Esophagus muscularis mucosa (tissue), 4 donors: Measurements from ENCODE around the gene OR13A1. TPM values are rescaled to one million over a fixed set of nuclear protein-coding genes. Genes with fewer than 3 reads are reported as not detected.

Experiments used
- DNase-seq: peaks from one replicate; pipeline ENCODE4 v3.0.0-alpha.2; 2017; ENCODE audit errors: extremely low spot score
- H3K27ac ChIP-seq, 4 donors: fragments of 200-600 bp; sonication (generic); replicated peaks in 1 of 4; 1 replicate in 3 of 4; 2 replicates in 1 of 4; pipeline ENCODE4 v1.5.1; 2016 to 2019; ENCODE audit warnings: mild to moderate bottlenecking in 1 of 4
- H3K27me3 ChIP-seq, 4 donors: fragments of 200-600 bp; sonication (generic); one replicate each; pipeline versions ENCODE4 v1.5.1 to v1.6.0; 2016 to 2019
- H3K36me3 ChIP-seq, 4 donors: fragments of 200-600 bp; sonication (generic); one replicate each; pipeline ENCODE4 v1.5.1; 2016 to 2019
- H3K4me1 ChIP-seq, 4 donors: fragments of 200-600 bp; sonication (generic); one replicate each; pipeline ENCODE4 v1.5.1; 2016 to 2019
- H3K4me3 ChIP-seq, 4 donors: fragments of 200-600 bp; sonication (generic); 1 replicate in 2 of 4; 2 replicates in 2 of 4; pipeline ENCODE4 v1.5.1; 2016 to 2019; ENCODE audit warnings: mild to moderate bottlenecking in 4 of 4, moderate library complexity in 1 of 4
- H3K9me3 ChIP-seq, 4 donors: fragments of 200-600 bp; sonication (generic); 1 replicate in 3 of 4; 2 replicates in 1 of 4; pipeline ENCODE4 v1.5.1; 2016 to 2019
- CTCF ChIP-seq, 3 experiments: fragments of 200-600 bp in 2 of 3; fragments of 450-650 bp in 1 of 3; sonication (generic) in 2 of 3; IDR thresholded peaks; one replicate each; pipeline ENCODE4 v1.5.1; 2017 to 2019; ENCODE audit warnings: antibody characterized with exemption in 3 of 3, mild to moderate bottlenecking in 2 of 3, moderate library complexity in 1 of 3
- EP300 ChIP-seq: sonication (generic); formaldehyde crosslinking; IDR thresholded peaks from one replicate; pipeline ENCODE4 v1.6.1; 2017; ENCODE audit warnings: antibody characterized with exemption
- POLR2A ChIP-seq: fragments of 450-650 bp; IDR thresholded peaks from one replicate; pipeline ENCODE4 v1.6.1; 2017; ENCODE audit warnings: antibody characterized with exemption, moderate library complexity, mild to moderate bottlenecking, low read depth
- POLR2AphosphoS5 ChIP-seq, 2 donors: sonication (generic); formaldehyde crosslinking; IDR thresholded peaks; one replicate each; pipeline ENCODE4 v1.6.1; 2017; ENCODE audit warnings: antibody characterized with exemption in 2 of 2
- WGBS: methylation state at CpG from one replicate; pipeline ENCODE4 v1.1.5; 2018; 5-methylcytosine and 5-hydroxymethylcytosine counted together
- intact Hi-C: fragments of 100-400 bp; cut with DNase I; formaldehyde crosslinking; loops from one replicate; pipeline ENCODE4 v1.15.1; 2023
- total RNA-seq, 4 donors: library from RNA; depleted of rRNA; stranded (reverse); fragments of >200 nt; gene quantifications; one replicate each; pipeline versions ENCODE4 v1.1.0 to v1.2.1, GENCODE V29; 2016

Gene OR13A1
- total RNA-seq, 4 donors from 2014 or later = not detected

- H3K27ac ChIP-seq = no peak overlapping the region
- H3K4me3 ChIP-seq = no peak overlapping the region
- DNase-seq = no peak
- H3K27me3 ChIP-seq = no peaks in the 10 kb centered on the region
- H3K9me3 ChIP-seq = no peaks in the 10 kb centered on the region
- TF ChIP-seq POLR2A (no peak), CTCF (IDR thresholded peaks at IDR 0.05) (no peak), EP300 (no peak), POLR2AphosphoS5 (IDR thresholded peaks at IDR 0.05) (no peak)
- intact Hi-C loops = no loop called here
- peaks cover 0 to 5% (median 2%) of the 10 kb centered on the region in 4 donors for H3K4me1 ChIP-seq
- no peaks in the 10 kb centered on the region for H3K36me3 ChIP-seq
These were observed 60.5 kb downstream of the OR13A1 start for GRCh38 chr10:45254892-45255291.

- WGBS = 60% methylated on average over 2 of the region's 2 CpGs
- Histone ChIP-seq H3K9me3 (no peaks in the 10 kb centered on the region), H3K27ac (no peak overlapping the region), H3K4me1 (peaks cover 0 to 5% (median 2%) of the 10 kb centered on the region in 4 donors), H3K27me3 (no peaks in the 10 kb centered on the region), H3K4me3 (no peak overlapping the region), H3K36me3 (no peaks in the 10 kb centered on the region)
- intact Hi-C loops = no loop called here
- TF ChIP-seq POLR2A = no peak
- DNase-seq = no peak
These were observed 62.1 kb downstream of the OR13A1 start for GRCh38 chr10:45253183-45253914.

Other genes with a start within 250 kb of the OR13A1 start
- 10 to 100 TPM; 14.2 to 48.5 (median 21.2) TPM for gene ALOX5, start 58.6 kb upstream of the OR13A1 start, total RNA-seq